Esophagus muscularis mucosa (tissue), 4 donors: Measurements from ENCODE around the gene GPC5.

Source experiments
- EP300 ChIP-seq: sonication (generic); formaldehyde crosslinking; IDR thresholded peaks from one replicate; pipeline ENCODE4 v1.6.1; 2017; ENCODE audit warnings: antibody characterized with exemption
- POLR2A ChIP-seq: fragments of 450-650 bp; IDR thresholded peaks from one replicate; pipeline ENCODE4 v1.6.1; 2017; ENCODE audit warnings: antibody characterized with exemption, moderate library complexity, mild to moderate bottlenecking, low read depth
- TF ChIP-seq, protein P1 (sequence below), 3 experiments: fragments of 200-600 bp in 2 of 3; fragments of 450-650 bp in 1 of 3; sonication (generic) in 2 of 3; IDR thresholded peaks; one replicate each; pipeline ENCODE4 v1.5.1; 2017 to 2019; ENCODE audit warnings: antibody characterized with exemption in 3 of 3, mild to moderate bottlenecking in 2 of 3, moderate library complexity in 1 of 3

DNA sequence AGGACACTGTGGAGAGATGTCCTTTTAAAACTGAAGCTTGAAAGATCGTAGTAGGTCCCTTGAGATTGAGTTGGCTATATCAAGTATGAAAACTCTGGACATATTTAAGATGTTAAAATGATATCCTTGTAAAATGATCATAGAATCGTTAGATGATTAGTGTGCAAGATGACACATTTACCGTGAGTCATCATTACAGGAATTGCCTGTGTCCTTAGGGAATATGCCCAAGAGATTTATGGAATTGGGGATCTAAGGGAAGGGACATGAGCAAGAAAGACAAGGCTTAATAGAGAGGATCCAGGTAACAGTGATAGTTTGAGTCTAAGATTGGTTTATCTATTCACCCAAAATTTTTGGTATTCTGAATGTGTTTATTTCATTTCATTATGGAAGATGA, 233.7 kb downstream of the GPC5 start:
- no peak for TF ChIP-seq POLR2A
- no peak for TF ChIP-seq EP300
- TF ChIP-seq, protein P1, sequence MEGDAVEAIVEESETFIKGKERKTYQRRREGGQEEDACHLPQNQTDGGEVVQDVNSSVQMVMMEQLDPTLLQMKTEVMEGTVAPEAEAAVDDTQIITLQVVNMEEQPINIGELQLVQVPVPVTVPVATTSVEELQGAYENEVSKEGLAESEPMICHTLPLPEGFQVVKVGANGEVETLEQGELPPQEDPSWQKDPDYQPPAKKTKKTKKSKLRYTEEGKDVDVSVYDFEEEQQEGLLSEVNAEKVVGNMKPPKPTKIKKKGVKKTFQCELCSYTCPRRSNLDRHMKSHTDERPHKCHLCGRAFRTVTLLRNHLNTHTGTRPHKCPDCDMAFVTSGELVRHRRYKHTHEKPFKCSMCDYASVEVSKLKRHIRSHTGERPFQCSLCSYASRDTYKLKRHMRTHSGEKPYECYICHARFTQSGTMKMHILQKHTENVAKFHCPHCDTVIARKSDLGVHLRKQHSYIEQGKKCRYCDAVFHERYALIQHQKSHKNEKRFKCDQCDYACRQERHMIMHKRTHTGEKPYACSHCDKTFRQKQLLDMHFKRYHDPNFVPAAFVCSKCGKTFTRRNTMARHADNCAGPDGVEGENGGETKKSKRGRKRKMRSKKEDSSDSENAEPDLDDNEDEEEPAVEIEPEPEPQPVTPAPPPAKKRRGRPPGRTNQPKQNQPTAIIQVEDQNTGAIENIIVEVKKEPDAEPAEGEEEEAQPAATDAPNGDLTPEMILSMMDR (IDR thresholded peaks at IDR 0.05): no peak
